Hematopoietic multipotent progenitor cell treated with erythropoietin and hydrocortisone succinate and interleukin-3 and kit ligand, for 15 days (in vitro differentiated cells): ENCODE results near the gene GSK3B.
"Not testable (repeated sequence)": the region's sequence is repeated elsewhere in the genome, so short reads cannot be mapped to it uniquely, and the experiment has no call there.

Experiments
- DNase-seq: peaks from one replicate; pipeline ENCODE4 v3.0.0-alpha.2; 2015; ENCODE audit warnings: low spot score

GSK3B gene

DNA sequence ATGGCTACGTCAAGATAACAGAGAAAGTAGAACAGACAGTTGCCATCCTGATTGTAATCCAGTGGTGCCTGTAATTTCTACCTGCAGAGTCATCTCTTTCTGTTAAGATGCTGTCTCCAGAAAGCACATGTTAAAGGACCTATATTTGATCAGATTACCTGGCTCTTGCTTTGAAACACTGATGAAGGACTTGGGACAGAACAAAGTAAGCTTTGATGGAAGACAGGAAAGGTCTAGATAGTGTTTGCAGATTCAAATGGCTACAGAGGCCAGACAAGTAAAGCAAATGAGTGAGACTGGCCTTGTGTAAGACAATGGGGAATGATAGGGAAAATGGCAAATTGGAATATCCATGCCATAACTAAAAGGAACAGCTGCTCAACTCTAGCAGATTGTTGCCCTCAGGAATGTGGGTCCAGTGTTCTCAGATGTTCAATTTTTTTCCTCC, 1.8 kb upstream of the GSK3B start:
- no peak for DNase-seq

DNA sequence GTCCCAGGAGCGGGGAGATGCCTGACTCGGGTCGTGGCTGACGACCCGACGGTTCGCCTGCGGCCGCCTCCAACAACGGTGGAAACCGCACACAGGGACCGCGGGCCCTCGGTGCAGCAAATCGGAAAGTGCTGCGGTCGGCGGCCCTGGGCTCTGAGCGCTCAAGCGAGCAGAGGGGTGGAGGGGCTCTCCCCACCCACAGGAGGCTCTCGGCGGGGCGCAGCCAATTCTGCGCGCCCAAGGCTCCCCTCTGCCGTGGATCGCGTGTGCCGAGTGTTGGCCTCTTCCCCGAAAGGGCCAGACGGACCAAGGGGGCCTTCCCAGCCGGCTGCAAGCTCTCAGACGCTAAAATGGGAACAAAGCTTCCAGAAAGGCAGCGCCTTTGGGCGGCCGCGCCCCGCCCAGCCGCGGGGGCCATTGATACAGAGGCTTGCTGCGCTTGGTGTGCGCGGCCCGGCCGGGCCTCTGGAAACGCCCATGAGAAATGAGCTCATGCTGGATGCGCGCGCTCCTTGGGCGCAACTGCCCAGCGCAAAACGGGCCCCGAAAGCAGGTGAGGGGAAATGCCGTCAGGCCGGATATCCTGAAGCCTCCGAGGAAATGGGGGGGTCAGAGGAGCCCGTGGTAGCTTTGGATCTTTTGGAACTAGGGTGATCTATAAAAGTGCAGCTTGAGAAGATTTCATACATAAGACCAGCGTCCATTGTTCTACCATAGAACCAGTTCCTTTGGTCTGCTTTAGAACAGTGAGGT, 1.2 kb upstream of the GSK3B start:
- DNase-seq = peak; percentile 81

DNA sequence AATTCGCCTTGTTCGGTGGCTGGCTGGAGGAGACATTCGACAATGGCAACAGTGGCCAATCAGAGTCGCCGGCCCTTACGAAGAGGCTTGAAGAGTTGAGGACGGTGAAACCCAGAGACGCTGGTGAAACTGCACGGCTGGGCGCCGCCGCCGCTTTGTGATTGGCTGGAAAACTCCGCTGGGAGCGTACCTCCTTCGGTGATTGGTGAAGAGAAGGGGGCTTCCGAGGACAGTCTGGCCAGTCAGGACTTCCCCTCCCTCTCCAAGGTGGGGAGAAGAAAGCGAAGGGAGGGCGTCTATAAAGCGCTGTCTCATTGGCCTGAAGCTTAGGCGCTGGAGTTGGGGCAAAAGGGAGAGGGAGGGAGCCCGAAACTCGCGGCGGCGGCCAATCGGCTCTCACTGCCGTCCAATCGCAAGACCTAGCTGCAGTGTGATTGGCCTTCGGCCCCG, 554 bp upstream of the GSK3B start:
- DNase-seq = peak; percentile 99

DNA sequence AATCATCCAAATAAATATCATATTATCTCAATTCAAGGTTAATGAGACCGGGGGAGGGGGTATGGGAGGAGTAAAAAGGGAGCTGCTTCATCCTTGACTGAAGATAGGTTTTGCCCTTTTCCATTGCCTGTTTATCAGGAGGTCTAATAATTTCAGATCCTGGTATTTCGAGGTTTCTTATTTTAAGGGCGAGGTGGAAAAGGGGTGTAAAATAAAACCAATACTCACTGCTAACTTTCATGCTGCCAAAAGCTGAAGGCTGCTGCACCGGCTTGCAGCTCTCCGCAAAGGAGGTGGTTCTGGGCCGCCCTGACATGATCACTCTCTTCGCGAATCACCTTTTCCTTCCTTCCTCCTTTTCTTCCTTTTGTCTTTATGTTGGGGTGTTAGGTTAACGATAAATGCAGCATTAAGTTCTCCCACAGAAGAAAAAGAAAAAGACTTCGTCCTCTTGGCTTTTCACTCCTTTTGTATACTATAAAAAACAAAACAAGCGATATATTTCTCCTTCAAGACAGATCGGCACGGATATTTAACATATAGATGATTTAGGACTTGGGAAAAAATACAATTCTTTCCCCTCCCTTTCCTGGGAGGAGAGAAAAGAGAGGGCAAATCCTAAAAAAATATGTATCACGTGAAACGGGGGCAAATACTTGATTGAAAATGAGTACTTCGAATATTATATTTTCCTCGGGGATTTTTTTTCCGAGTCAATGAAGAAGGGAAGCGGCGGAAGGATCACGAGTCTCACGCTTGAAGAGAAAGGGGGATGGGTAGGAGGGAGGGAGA, 932 bp downstream of the GSK3B start:
- peak; percentile 32 for DNase-seq

DNA sequence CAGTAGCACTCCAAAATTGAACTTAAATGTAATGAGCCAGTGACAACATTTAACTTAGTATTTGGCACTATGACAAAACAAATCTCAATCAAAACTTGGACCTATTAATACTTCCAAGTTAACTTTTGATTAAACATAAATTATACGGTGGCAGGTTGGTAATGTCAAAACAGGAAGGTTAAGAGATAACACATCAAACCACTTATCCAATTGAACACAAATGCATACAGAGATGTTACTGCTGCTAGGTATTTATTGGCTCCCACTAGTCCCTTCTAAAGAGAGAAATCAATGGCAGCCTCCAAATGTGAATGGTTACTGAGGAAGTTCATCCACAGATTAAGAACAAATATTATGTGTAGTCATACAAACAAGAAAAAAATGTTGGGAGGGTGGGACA, 1.8 kb downstream of the GSK3B start:
- peak; percentile 16 for DNase-seq

DNA sequence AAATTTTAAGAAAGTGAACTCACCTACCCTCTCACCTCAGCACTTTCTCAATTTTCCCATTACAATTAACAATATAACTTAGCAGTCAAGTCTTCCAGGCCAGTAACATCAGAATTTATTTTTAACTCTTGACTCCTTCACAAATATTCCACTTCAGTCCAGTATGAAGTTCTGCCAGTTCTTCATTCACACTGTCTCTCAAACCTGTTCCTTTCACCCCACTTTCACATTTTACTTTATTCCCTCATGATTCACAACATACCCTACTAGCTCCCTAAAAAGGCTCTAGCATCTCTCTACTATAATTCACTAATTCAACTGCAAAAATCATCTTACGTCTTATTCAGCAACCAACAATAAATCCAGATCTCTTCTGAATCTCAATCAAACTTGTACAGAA, 3.8 kb downstream of the GSK3B start:
- no peak for DNase-seq

DNA sequence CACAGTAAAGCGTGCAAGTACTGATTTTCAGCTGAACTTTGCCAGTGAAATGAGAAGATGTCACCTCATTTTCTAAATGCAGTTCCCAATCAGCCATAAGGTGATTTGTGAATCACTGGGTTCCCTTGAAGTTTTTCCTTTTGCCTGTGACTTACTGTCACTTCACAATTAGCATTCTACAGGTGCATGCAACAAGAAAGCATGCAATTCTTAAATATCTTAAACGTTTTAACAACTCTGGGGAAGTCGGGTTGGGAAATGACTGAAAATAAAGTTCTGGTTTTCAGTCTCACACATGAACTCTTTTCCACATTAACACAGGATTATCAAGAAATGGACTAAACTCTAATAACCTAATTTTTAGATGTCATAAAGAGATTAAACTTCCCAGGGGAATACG, 5.2 kb downstream of the GSK3B start:
- DNase-seq = no peak

DNA sequence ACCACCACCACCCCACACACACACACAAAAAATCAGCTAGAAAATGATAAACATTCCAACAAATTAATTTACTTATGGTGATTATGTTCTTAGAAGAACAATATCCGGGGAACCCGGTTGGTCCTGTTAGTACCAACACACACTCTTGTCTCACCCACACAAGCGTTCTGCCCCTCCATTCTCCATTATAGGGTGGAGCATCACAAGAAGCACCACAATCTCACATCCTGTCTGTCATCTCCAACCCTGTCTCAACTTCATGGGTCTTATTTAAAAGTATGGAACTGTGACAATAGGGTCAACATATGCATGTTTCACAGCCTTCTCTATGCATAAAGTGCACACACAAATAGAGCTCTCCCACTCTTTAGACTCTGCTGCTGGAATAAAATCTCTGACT, 5.6 kb downstream of the GSK3B start:
- DNase-seq = no peak

DNA sequence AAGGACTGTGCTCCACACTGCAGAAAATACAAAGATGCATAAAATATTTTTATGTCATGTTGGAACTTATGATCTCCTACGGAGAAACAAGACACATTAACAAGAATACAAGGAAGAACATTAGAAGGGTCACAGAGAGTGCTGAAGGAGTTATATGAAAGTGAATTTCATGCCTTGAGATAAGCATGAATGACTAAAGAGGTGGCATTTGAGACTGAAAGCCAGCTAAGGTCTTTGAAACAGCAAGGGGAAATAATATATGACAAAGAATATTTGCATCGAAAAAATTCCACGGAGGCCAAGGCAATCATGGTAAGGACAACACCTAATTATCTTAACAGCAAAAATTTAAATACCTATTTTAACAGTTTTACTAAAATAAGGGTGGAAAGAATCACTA, 12.5 kb downstream of the GSK3B start:
- no peak for DNase-seq

DNA sequence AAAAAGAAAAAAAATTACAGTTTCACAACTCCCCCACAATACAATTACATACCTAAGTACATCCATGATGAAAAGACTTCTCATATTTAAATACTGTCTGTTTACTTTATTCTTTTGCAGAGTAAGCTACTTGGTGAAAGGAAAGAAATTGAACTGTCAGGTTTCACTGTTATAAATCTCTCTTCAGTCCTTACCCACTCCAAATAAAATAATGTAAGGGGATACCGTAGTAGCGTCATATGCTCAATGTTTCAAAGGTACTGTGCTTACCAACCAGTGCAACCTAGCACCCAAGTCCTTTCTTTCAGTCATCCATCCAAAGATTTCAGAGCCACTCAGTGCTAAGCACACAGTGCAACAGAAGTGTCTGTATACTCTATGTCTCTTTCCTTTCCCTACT, 13.4 kb downstream of the GSK3B start:
- no peak for DNase-seq

DNA sequence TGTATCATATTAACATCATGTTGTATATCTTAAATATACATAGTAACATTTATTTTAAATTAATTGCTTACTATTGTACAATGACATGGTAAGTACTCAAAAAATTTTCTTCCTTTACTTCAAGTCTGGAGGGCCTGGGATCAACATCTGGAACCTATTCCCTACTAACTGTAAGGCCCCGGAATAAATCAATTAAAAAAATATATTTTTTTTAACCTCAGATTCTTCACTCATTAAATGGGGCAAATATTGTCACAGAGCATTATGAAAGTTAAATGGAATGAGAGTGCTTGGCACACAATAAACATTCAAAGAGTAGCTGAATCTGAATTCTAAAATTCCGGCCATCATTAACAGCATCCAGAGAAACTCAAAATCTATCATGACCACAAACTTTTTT, 16.5 kb downstream of the GSK3B start:
- DNase-seq = no peak

DNA sequence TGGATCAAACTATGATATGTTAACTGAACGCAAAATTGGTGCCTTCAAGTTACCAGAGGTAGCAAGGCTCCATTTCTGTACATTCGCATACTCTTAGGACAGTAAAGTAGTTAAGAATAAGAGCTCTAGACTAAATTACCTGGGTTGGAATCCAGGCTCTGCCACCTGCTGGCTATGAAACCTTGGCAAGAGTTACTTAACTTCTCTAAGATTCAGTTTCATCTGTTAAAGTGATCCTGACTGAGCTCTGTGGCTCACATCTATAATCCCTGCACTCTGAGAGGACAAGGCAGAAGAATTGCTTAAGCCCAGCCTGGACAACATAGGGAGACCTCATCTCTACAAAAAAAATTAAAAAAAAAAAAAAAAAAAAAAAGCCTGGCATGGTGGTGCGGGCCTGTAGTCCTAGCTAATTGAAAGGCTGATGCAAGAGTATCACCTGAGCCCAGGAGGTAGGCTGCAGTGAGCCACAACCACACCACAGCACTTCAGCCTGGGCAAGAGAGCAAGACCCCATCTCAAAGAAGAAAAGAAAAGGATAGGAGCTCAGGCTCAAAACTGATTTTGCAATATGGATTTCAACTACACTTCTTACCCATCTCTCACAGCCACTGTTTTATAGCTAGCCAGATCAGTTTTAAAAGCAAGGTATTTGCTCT, 21.3 kb downstream of the GSK3B start:
- DNase-seq = no peak

DNA sequence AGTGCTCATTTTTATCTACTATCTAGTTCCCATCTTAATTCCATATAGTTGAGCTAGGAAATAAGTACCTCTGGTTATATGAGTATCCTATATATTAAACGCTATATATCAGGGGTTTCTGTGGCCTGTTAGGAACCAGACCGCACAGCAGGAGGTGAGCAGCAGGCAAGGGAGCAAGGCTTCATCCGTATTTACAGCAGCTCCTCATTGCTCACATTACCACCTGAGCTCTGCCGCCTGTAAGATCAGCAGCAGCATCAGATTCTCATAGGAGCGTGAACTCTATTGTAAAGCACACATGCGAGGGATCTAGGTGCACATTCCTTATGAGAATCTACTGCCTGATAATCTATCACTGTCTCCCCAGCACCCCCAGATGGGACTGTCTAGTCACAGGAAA, 23.0 kb downstream of the GSK3B start:
- DNase-seq = no peak

DNA sequence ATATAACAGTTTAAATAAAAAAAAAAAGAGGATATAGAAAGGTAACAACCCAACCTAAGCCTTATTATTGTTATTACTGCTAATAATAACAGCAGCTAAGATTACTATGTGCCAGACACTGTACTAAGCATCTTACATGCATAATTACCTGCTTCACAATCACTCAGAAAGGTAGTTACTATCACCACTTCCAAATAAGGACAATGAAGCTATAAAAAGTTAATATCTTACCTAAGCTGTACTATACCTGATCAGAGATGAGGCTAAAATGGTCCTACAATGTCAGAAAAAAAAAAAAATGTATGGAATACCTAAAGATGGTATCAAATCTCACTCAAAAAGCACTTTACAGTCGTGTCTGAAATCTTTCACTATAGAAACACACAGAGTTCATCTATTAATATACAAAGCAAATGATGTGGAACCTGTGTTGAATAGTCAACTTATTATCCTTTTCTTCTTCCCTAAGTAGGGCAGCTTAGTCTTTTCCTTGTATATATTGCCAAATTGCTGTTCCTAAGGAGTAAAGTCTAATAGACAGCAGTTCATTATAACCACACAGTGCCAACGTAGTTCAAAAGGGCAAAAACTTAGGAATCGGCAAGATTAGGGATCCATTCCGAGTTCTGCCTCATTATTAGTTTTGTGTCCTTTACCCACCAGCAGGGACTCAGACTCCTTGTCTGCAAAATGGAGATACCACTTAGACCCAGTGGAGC, 23.8 kb downstream of the GSK3B start:
- DNase-seq = no peak

DNA sequence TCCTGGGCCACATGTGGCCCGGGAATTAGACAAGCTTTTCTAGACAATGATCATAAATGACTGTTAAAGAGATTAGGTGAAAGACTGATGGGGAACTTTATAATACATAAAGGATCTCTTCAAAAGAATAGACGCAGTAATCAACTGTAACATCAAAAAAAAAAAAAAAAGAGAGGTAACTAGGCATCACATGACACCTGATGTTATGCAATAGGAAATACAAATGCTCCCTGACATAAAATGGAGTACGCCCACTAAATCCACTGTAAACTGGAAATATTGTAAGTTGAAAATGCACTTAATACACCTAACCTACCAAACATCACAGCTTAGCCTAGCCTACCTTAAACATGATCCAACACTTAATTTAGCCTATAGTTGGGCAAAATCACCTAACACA, 27.2 kb downstream of the GSK3B start:
- no peak for DNase-seq

DNA sequence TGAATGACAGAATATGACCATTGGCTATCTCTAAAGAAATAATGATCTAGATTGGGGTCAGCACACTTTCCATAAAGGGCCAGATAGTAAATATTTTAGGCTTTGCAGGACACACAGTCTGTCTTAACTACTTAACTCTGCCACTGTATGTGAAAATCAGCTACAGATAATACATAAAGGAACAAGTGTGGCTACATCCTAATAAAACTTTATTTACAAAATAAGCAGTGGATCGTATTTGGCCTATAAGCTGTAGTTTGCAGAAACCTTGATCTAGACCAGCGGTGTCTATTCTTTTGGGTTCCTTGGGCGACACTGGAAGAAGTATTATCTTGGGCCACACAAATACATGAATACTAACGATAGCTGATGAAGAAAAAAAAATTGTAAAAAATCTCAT, 27.6 kb downstream of the GSK3B start:
- no peak for DNase-seq

DNA sequence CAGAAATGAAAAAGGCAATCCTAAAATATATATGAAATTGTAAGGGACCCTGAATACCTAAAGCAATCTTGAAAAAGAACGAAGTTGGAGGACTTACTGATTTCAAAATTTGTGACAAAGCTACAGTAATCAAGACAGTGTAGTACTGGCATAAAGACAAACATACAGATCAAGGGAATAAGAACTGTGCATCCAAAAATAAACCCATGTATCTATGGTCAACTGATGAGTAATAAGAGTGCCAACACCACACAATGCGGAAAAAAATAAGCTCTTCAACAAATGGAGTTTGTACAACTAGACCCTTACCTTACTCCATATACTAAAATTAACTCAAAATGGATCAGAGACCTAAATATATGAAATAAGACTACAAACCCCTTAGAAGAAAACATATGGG, 29.6 kb downstream of the GSK3B start:
- no peak for DNase-seq

DNA sequence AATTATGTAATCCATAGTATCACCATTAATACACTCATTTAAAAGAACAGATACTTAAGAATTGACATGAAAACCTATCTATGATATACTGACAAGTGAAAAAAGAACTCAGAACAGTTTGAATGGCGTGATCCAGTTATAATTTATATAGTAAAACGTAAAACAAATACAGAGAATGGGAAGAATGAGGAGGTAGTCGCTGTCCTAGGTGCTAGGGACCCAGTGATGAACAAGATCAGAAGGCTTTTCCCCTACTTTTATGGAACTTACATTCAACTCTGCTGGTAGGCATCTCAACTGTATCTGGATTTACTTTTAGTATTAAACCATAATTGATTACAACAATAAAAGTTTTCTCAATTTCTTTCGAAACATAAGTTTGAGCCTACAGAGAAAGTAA, 31.8 kb downstream of the GSK3B start:
- no peak for DNase-seq

DNA sequence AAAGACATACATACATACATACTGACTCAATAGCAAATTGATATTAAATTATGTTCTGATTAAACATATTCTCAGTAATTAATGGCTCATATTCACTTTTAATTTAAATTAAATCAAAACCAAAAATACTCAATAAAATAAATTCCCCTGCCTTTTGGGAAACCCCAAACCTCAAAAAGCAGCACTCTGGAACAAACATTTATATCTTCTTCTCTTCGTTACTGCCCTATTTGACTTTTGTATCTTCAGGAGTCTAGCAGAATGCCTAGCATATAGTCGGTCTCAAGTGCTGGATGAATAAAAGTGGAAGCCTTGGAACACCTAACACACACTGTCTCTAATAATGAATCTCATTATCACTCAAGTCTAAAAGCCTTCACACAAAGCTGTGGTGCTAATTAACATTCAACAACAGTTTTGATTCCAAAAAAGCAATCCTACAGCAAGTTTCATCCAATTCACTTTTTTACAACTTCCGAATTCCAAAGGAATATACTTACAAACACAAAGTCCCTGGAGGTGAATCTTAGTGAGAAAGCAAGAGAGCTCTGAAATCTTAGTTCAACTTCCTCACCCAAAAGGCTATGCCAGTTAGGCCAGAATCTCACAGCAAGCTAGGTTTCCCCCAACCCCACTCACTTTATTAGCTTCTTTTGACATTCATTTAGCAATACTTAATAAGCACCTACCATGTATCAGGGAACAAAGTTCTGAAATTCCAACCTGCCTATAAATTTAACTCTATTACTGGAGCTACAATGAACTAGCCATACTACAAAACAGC, 35.0 kb downstream of the GSK3B start:
- no peak for DNase-seq

DNA sequence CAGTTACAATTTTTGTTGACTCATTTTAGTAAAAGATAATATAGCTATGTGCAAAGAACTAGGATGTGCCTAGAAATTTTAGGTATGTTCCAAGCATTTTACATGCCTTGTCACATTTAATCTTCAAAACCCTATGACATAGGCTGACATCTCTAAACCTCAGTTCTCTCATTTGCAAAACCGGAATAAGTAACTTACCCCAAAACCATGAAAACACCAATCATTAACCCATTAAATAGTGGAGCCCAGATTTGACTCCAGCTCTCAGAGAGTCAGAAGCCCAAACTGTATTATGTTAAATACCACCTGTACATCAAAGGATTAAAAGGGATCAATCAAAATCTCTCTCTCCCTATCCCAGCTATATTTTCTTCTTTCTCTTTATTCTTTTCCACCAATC, 36.6 kb downstream of the GSK3B start:
- no peak for DNase-seq

DNA sequence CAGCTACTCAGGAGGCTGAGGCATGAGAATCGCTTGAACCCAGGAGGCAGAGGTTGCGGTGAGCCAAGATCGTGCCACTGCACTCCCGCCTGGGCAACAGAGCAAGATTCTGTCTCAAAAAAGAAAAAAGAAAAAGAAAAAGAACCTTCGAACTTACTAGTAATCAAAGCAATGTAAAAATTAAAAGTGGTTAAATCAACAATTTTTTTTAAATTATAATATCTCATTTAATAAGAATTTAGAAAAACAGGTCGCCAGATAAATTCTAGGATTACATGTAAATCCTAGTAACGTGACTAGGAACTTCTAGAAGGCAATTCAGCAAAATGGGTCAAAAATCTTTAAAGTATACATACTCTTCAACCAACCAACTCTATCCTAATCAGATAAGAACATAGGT, 37.2 kb downstream of the GSK3B start:
- DNase-seq = no peak

DNA sequence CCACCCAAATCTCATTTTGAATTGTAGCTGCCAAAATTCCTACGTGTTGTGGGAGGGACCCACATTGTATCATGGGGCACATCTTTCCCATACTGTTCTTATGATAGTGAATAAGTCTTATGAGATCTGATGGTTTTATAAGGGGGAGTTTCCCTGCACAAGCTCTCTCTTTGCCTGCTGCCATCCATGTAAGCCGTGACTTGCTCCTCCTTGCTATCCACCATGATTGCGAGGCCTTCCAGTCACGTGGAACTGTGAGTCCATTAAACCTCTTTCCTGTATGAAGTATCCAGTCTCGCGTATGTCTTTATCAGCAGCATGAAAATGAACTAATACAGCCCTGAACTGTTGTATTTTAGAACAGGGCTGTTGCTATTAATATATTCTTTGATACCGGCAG, 40.6 kb downstream of the GSK3B start:
- not testable (repeated sequence) for DNase-seq
